C4-2B (cell line): ENCODE data around the gene PHETA2.

ENCODE experiments used
- H3K27ac ChIP-seq: fragments of 450-650 bp; 2 replicates; pipeline ENCODE4 v1.5.1; 2017
- CTCF ChIP-seq: fragments of 450-650 bp; conservative IDR thresholded peaks from 2 replicates; pipeline ENCODE4 v1.5.1; 2017; ENCODE audit warnings: mild to moderate bottlenecking
- ZFX ChIP-seq: fragments of 450-650 bp; IDR thresholded peaks from 2 replicates; pipeline ENCODE4 v1.6.1; 2017

Gene PHETA2

GRCh38 chr22:42074132-42074811 is at the start of gene PHETA2:
Gene PHETA2 (plus strand): TSS chr22:42074248. CDS start chr22:42077294, 3,046 bp downstream.
- no peak for TF ChIP-seq CTCF
- no peak for TF ChIP-seq ZFX
- H3K27ac ChIP-seq: no peak within 1 kb of the TSS

- no peak overlapping the region for H3K27ac ChIP-seq
- TF ChIP-seq ZFX: no peak
- TF ChIP-seq CTCF: no peak
Measured at GRCh38 chr22:42025421-42025820, 48.6 kb upstream of the PHETA2 start.

GRCh38 chr22:42026705-42027104 is 47.3 kb upstream of the PHETA2 start:
- TF ChIP-seq CTCF (no peak), ZFX (no peak)
- no peak overlapping the region for H3K27ac ChIP-seq

- H3K27ac ChIP-seq: no peak overlapping the region
- TF ChIP-seq CTCF (no peak), ZFX (no peak)
Measured at GRCh38 chr22:42033263-42034181, 40.5 kb upstream of the PHETA2 start.

DNA sequence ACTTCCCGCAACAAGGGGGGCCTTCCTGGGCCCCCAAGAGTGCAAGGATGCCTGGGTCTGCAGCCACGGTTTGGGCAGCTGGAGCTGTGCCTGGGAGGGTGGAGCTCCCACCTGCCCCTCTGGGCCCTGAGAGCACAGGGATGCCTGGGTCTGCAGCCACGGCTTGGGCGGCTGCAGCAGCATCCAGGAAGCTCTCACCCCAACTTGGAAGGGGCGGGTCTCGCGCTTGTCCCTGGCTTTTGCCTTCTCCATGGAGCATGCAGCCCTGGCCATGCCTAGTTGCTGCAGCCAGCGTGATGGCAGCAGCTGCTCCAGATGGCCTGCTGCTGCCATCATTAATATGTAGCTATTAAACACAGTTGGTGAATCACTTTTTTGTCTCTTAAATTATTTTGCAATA is 38.8 kb upstream of the PHETA2 start:
- TF ChIP-seq CTCF (no peak), ZFX (no peak)

DNA sequence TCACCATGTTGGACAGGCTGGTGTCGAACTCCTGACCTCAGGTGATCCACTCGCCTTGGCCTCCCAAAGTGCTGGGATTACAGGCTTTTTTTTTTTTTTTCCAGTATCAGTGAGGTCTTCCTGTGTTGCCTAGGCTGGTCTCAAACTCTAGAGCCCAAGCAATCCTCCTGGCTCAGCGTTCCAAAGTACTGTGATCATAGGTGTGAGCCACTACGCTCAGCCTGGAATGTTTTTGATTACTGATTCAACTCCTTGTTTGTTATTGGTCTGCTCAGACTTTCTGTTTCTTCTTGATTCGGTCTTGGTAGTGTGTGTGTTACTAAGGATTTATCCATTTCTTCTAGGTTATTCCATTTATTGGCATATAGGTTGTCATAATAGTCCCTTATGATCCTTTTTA is 34.8 kb upstream of the PHETA2 start:
- no peak overlapping the region for H3K27ac ChIP-seq
- no peak for TF ChIP-seq ZFX
- no peak for TF ChIP-seq CTCF

More for the DNA sequence above, 38.8 kb upstream of the PHETA2 start:
- H3K27ac ChIP-seq: no peak overlapping the region

DNA sequence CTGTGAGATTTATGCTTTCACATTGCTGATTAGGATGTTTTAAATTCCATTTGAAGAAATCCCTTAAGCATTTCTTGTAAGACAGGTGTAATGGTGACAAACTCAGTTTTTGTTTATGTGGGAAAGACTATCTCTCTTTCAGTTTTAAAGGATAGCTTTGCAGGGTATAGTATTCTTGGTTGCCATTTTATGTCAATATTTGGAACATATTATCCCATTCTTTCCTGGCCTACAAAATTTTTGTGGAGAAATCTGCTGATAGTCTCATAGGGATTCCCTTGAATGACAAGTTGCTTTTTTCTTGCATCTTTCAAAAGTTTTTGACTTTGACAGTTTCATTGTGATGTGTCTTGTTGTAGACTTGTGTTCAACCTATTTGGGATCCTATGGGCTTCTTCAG is 32.3 kb upstream of the PHETA2 start:
- no peak overlapping the region for H3K27ac ChIP-seq
- TF ChIP-seq ZFX (no peak), CTCF (no peak)
